IMR-90 (cell line): ENCODE data around the gene CA6.

Source experiments
- BHLHE40 ChIP-seq: fragments of 150-350 bp; IDR thresholded peaks from 2 replicates; pipeline ENCODE4 v1.6.1; 2016; ENCODE audit warnings: mild to moderate bottlenecking, low read depth, low read length
- CEBPB ChIP-seq: IDR thresholded peaks from 2 replicates; pipeline ENCODE4 v1.6.1; 2012; ENCODE audit warnings: low read depth, low read length, improper control_type of control experiment
- CHD1 ChIP-seq: IDR thresholded peaks from 2 replicates; pipeline ENCODE4 v1.6.1; 2012; ENCODE audit warnings: low read depth, low read length, improper control_type of control experiment
- CTCF ChIP-seq: conservative IDR thresholded peaks from 2 replicates; pipeline ENCODE4 v1.5.1; 2012; ENCODE audit warnings: mild to moderate bottlenecking, low read depth, low read length, improper control_type of control experiment
- ELK1 ChIP-seq: fragments of 150-350 bp; IDR thresholded peaks from 2 replicates; pipeline ENCODE4 v1.6.1; 2016; ENCODE audit warnings: low read depth, mild to moderate bottlenecking, low read length, moderate library complexity, borderline replicate concordance
- FOS ChIP-seq: fragments of 150-350 bp; IDR thresholded peaks from 2 replicates; pipeline ENCODE4 v1.6.1; 2016; ENCODE audit warnings: low read depth, low read length
- MAFK ChIP-seq: IDR thresholded peaks from 2 replicates; pipeline ENCODE4 v1.6.1; 2012; ENCODE audit warnings: low read depth, low read length, improper control_type of control experiment
- MAZ ChIP-seq: IDR thresholded peaks from 2 replicates; pipeline ENCODE4 v1.6.1; 2012; ENCODE audit warnings: low read depth, mild to moderate bottlenecking, low read length, improper control_type of control experiment, moderate library complexity, borderline replicate concordance
- MXI1 ChIP-seq: IDR thresholded peaks from 2 replicates; pipeline ENCODE4 v1.6.1; 2012; ENCODE audit warnings: low read depth, mild to moderate bottlenecking, low read length, moderate library complexity, borderline replicate concordance
- NFE2L2 ChIP-seq: fragments of 150-350 bp; IDR thresholded peaks from 2 replicates; pipeline ENCODE4 v1.6.1; 2016; ENCODE audit warnings: low read depth, mild to moderate bottlenecking, low read length
- POLR2A ChIP-seq: IDR thresholded peaks from 2 replicates; pipeline ENCODE4 v1.6.1; 2012; ENCODE audit warnings: mild to moderate bottlenecking, low read depth, low read length
- RAD21 ChIP-seq: IDR thresholded peaks from 2 replicates; pipeline ENCODE4 v1.6.1; 2012; ENCODE audit warnings: low read length, improper control_type of control experiment
- SMC3 ChIP-seq: fragments of 150-350 bp; IDR thresholded peaks from 2 replicates; pipeline ENCODE4 v1.6.1; 2016; ENCODE audit warnings: low read depth, mild to moderate bottlenecking, antibody characterized with exemption, low read length, moderate library complexity
- USF2 ChIP-seq: fragments of 150-350 bp; IDR thresholded peaks from 2 replicates; pipeline ENCODE4 v1.6.1; 2017; ENCODE audit warnings: mild to moderate bottlenecking, antibody characterized with exemption, low read length, low read depth

GRCh38 chr1:8989821-8990220, 44.2 kb downstream of the CA6 start:
- no peak for TF ChIP-seq CTCF
- no peak for TF ChIP-seq CHD1
- no peak for TF ChIP-seq FOS
- no peak for TF ChIP-seq POLR2A
- no peak for TF ChIP-seq USF2
- no peak for TF ChIP-seq NFE2L2
- TF ChIP-seq BHLHE40: no peak
- no peak for TF ChIP-seq MAZ
- no peak for TF ChIP-seq RAD21
- TF ChIP-seq ELK1: no peak
- TF ChIP-seq CEBPB: no peak
- no peak for TF ChIP-seq MAFK
- TF ChIP-seq SMC3: no peak
- TF ChIP-seq MXI1: no peak
